Stimulated activated CD4-positive, alpha-beta T cell treated with anti-CD3 and anti-CD28 coated beads, Interleukin-2, amount 100 ng/mL, for 4 hours (primary cell): ENCODE measurements around the gene MTOR.

Experiments
- DNase-seq: peaks from one replicate; pipeline ENCODE4 v3.0.0-alpha.2; 2020; ENCODE audit warnings: low read depth

The MTOR gene

DNA sequence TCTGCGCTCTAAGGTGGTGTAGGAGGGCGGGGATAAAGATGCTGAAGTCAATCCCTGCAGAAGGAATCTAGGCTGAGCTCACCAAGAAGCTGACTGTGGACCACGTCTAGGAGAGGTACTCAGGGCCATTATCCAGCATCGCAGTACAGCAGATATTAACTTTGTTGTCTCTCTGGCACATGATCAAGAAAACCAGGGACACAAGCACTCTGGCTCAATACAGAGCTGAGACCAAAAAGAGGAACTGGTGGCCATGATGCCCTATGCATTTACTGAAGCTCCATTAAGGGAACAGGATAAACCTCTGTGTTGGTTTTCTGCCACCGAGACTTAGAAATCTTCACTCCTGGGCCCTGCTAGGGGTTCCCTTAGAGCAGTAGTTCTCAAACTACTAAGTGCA, 111.2 kb downstream of the MTOR start:
- no peak for DNase-seq

DNA sequence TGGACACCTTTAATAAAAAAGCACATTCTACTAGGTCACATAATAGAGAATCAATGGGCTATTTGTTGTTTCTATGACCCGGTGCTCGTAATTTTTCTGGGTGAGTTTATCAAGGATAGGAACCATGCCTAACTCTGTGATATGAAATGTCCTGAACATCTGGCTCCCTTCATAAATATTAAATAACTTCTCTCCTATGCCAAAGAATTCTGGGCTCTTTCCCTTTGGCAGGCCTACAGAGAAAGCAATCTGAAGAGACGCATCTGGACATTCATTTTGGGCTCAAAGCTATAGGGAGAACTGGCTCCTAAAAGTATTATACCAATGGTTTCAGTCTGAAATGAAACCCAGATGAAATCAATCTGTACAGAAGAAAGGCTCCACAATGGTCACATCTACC, 112.0 kb downstream of the MTOR start:
- DNase-seq: no peak

- no peak for DNase-seq
These were observed 115.1 kb downstream of the MTOR start for GRCh38 chr1:11147197-11147770.

DNA sequence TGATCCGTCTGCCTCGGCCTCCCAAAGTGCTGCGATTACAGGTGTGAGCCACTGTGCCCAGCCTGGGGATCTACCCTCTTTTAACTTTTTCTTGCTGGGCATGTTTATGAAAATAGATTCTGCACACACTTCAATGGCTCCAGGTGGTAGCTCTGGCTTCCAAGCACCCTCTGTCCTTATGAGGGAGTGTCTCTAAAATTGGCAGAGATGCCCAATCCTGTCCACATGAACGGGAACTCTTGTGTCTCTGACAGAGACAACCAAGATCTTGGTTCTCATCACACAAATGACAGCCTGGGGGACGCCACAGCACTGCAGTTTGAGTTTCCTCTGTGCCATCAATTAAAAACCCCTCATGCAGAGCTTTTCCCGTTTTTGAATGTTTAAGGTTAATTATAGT, 116.6 kb downstream of the MTOR start:
- DNase-seq: no peak

- DNase-seq: no peak
These were observed 117.6 kb downstream of the MTOR start for GRCh38 chr1:11144570-11145256.

DNA sequence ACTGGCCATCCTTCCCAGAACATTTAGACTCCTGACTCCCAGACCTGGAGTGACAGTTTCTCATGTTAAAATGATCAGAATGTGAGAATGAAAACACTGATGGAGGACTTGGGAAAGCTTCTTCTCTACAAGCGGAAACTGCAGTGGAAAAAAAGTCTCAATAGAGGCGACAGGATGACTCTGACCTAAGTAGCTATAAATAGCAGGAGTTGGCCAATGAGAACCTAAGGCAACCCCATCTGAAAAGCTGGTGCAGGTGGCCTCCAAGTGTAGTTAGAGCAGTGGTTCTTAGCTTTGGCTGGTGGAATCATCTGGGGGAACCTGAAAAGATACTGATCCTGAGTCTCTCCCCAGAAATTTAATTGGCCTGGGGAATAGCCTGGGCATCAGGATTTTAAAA, 118.4 kb downstream of the MTOR start:
- no peak for DNase-seq

GRCh38 chr1:11143401-11143800, 119.0 kb downstream of the MTOR start:
- no peak for DNase-seq

DNA sequence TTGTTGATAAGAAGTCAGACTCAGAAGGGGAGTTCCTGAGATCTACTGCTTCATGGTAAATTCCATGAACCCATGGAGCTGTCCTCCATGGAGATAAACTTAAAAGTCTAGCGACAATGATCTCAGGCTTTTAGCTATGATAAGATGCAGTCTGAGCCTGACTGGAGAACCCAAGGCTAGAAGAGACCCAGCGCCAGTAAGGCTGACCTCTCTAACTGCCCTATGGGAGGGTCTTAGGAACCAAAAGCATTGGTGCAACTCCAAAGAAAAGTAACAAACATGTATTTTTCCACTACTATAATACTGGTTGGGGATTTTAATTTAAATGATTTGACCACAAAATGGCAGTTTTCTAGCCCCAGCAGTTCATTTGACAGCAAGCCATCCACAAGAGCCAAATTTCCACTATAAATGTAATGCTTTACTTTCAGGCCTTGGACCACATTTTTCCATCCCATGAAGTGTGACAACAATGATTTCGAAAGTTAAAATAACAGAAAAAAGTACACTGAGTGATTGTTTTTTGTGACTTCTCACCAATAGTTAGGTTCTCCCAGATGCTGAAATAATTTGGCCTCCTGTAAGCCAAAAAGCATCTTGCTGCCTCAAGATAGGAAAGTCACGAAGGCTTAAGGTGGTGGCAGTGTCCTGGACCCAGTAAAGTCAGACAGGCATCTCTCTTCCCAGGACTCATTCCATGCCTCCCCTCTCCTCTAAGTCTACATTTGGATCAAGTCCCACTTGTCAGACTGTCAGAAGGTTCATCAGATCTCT, 119.5 kb downstream of the MTOR start:
- DNase-seq: no peak

- no peak for DNase-seq
These were observed 123.4 kb downstream of the MTOR start for GRCh38 chr1:11138952-11139351.

- DNase-seq: no peak
These were observed 124.3 kb downstream of the MTOR start for GRCh38 chr1:11138029-11138428.

DNA sequence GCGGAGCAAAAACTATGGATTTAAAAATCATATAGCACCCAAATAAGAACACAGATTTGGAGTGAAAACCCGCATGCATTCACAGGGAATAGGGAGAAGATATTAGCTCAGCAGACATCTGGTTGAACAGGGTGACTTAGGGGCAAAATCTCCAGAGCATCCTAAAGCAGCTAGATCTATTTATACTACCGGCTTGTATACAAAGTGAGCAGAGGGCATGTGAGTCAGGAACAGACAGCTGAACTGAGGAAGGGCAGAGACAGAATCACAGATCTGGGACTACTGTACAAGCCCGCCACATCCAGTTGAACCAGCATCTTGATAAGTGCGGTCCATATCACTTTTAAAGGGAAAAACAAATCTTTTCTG, 127.5 kb downstream of the MTOR start:
- no peak for DNase-seq

DNA sequence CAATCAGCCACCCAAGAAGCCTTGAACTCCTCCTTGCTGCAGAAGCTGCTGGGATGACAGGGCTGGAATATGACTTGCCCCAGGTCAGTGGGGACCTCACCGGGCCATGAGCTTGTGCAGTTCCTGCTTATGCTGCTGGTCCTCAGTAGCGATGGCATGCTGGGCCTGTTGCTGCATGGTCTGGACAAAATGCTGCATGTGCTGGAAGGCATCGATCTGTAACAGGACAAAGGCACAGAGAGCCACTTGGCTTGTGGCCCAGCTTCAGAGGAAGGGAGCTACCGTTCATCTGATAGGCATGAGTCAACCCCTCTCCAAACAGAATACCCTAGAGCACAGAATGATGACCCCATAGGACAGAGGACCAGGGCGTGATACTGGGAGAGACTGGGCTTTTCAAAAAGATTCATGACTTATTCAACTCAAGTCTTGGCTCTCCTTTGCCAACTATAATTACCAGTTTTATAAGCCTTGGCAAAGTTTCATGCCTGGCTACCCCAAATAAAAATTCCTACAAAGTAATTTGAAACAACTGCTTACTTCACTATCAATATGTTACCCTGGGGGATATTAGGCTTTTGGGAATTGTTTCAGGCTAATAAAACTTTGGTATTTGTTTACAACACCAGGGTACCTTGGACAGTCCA, 128.0 kb downstream of the MTOR start:
- DNase-seq: no peak

GRCh38 chr1:11132563-11133293, 129.6 kb downstream of the MTOR start:
- DNase-seq: no peak

- no peak for DNase-seq
These were observed 130.5 kb downstream of the MTOR start for GRCh38 chr1:11131816-11132215.

DNA sequence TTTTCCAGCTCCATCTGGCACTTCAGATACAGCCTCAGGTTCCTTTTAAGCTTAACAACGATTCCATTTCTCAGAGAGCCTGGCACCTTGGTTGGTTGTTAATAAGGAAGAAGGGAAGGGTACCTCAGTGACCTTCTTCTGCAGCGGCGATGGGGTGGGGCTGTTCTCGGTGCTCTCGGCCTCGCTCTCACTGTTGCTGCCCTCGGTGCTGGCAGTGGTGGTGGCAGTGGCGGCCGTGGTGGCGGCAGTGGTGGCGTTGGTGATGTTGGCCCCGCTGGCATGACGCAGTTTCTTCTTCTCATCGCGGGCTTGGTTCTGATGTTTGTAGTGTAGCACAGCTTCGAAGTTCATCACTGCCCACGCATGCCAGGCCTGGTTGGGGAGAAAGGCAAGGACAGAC, 131.9 kb downstream of the MTOR start:
- DNase-seq: no peak

GRCh38 chr1:11129649-11130390, 132.5 kb downstream of the MTOR start:
- DNase-seq: no peak

GRCh38 chr1:11126569-11126968, 135.8 kb downstream of the MTOR start:
- no peak for DNase-seq

DNA sequence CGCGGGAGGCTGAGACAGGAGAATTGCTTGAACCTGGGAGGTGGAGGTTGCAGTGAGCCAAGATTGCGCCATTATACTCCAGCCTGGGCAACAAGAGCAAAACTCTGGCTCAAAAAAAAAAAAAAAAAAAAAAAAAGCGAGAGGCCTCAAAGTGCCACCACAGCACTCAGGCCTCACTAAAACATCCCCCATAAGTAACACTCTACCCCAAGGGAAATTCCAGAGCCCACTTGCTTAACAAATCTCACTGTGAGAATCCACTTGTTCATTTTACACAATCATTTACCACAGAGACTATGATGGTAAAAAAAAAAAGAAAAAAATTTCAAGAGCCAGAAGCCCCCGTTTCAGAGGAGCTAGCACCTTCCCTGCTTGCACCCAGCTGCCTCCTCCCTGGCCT, 136.4 kb downstream of the MTOR start:
- no peak for DNase-seq

DNA sequence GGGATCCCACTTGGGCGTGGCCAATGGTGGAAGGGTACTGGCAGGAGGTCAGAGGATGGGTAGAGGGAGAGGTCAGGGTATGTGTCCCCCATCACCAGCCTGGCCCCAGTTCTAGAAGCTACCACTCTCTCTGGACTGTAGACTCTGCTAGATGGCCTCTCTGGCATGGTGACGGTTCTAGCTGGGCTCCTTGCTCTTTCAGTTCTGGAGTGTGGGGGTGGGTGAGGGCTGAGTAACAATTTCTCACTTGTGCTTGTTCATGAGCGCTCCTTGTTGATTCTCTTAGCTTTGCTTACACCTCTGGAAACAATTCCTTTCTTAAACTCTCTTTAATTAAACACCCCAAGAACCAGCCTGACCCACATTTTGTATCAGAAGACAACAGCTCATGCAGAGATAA, 137.4 kb downstream of the MTOR start:
- DNase-seq: no peak

- DNase-seq: no peak
These were observed 146.0 kb downstream of the MTOR start for GRCh38 chr1:11116318-11116717.

DNA sequence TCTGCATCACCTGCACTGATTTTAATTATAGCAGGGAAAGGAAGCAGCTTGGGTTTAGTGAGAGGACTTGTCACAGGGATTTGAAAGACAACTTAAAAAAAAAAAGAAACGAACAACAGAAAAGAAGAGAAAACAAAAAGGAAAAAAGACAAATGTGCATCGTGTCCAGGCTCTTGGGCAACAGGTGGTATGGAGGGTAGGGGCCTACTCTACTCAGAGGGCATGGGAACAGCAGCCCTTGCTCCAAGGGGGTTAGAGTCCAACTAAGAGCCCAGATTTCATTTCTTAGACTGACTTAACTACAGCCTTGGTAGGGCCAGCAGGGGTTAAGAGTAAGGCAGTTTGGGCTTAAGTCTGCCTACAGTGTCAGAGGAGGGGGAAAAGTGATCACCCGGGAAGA, 147.4 kb downstream of the MTOR start:
- no peak for DNase-seq
